Endometrial microvascular endothelial cells (primary cell): Measurements from ENCODE around the gene BRMS1L. TPM values are rescaled to one million over a fixed set of nuclear protein-coding genes. Genes with fewer than 3 reads are reported as not detected.
"Not testable (repeated sequence)": the region's sequence is repeated elsewhere in the genome, so short reads cannot be mapped to it uniquely, and the experiment has no call there.

Source experiments
- in situ Hi-C: cut with HindIII; loops from 2 replicates; pipeline ENCODE4 v1.10.0; 2017; ENCODE audit warnings: low sequenced_read_pairs, low pct_unique_long_range_greater_than_20kb; ENCODE audit errors: inconsistent ontology term
- total RNA-seq: library from RNA; depleted of rRNA; stranded (reverse); fragments of >200 nt; gene quantifications from one replicate; pipeline ENCODE4 v1.2.3, GENCODE V29; 2015; ENCODE audit errors: inconsistent ontology term

BRMS1L gene
- 6.7 TPM for total RNA-seq

GRCh38 chr14:35826218-35826951 is at the start of gene BRMS1L:
TSS of gene BRMS1L (plus strand) at chr14:35826338. CDS start at chr14:35826517, 179 bp downstream.
- in situ Hi-C loops: no loop called here

GRCh38 chr14:35776823-35777222 is 49.3 kb upstream of the BRMS1L start:
- in situ Hi-C loops: no loop called here

- in situ Hi-C loops: not testable (repeated sequence)
Measured at GRCh38 chr14:35777550-35777949, 48.6 kb upstream of the BRMS1L start.

- in situ Hi-C loops: no loop called here
Measured at GRCh38 chr14:35779368-35779767, 46.8 kb upstream of the BRMS1L start.

GRCh38 chr14:35783699-35784098 is 42.4 kb upstream of the BRMS1L start:
- in situ Hi-C loops: no loop called here

GRCh38 chr14:35786856-35787255 is 39.3 kb upstream of the BRMS1L start:
- in situ Hi-C loops: no loop called here

- in situ Hi-C loops: no loop called here
Measured at GRCh38 chr14:35789651-35790050, 36.5 kb upstream of the BRMS1L start.

GRCh38 chr14:35797796-35798195 is 28.3 kb upstream of the BRMS1L start:
- in situ Hi-C loops: no loop called here

GRCh38 chr14:35806006-35806907 is 19.9 kb upstream of the BRMS1L start:
- in situ Hi-C loops: no loop called here

- in situ Hi-C loops: no loop called here
Measured at GRCh38 chr14:35807131-35807961, 18.8 kb upstream of the BRMS1L start.

- in situ Hi-C loops: no loop called here
Measured at GRCh38 chr14:35808076-35808637, 18.0 kb upstream of the BRMS1L start.

GRCh38 chr14:35808638-35809563 is 17.2 kb upstream of the BRMS1L start, which contains the start of gene RALGAPA1:
TSS of gene RALGAPA1 (minus strand) at chr14:35809295. CDS start at chr14:35808835, 460 bp downstream.
- in situ Hi-C loops: not testable (repeated sequence)

GRCh38 chr14:35809597-35809996 is 16.5 kb upstream of the BRMS1L start:
- in situ Hi-C loops: no loop called here

- in situ Hi-C loops: no loop called here
Measured at GRCh38 chr14:35810963-35811362, 15.2 kb upstream of the BRMS1L start.

- in situ Hi-C loops: no loop called here
Measured at GRCh38 chr14:35814371-35815005, 11.7 kb upstream of the BRMS1L start.

GRCh38 chr14:35818346-35819115 is 7.6 kb upstream of the BRMS1L start:
- in situ Hi-C loops: no loop called here
